OCI-LY1 (cell line): ENCODE results near the gene POLR2C.
A peak's percentile ranks its signal among the peaks of the same experiment; 100 is the strongest.

Source experiments
- H2AFZ ChIP-seq: fragments of 200-600 bp; sonication (generic), shearing (Covaris generic); 2 replicates; pipeline ENCODE4 v1.6.0; 2014; ENCODE audit warnings: antibody characterized with exemption, mild to moderate bottlenecking, low read length
- H3F3A ChIP-seq: fragments of 200-600 bp; sonication (generic), shearing (Covaris generic); 2 replicates; pipeline ENCODE4 v1.6.0; 2014; ENCODE audit warnings: mild to moderate bottlenecking, antibody characterized with exemption, low read length, moderate library complexity; ENCODE audit not compliant: insufficient read depth
- H3K27ac ChIP-seq: fragments of 200-600 bp; sonication (generic); 2 replicates; pipeline ENCODE4 v1.5.1; 2014; ENCODE audit warnings: low read length, mixed run types, mild to moderate bottlenecking, low read depth; ENCODE audit not compliant: poor library complexity, severe bottlenecking
- H3K27me3 ChIP-seq: fragments of 200-600 bp; sonication (generic); 2 replicates; pipeline ENCODE4 v1.6.0; 2014; ENCODE audit warnings: antibody characterized with exemption, mild to moderate bottlenecking, low read length, moderate library complexity; ENCODE audit not compliant: insufficient read depth
- H3K36me3 ChIP-seq: fragments of 200-600 bp; sonication (generic); 2 replicates; pipeline ENCODE4 v1.6.1; 2014; ENCODE audit warnings: mild to moderate bottlenecking, antibody characterized with exemption, low read length, moderate library complexity, mixed read lengths; ENCODE audit not compliant: insufficient read depth
- H3K4me1 ChIP-seq: fragments of 200-600 bp; sonication (generic); 2 replicates; pipeline ENCODE4 v1.5.1; 2014; ENCODE audit warnings: mild to moderate bottlenecking, low read length, moderate library complexity; ENCODE audit not compliant: insufficient read depth, severe bottlenecking
- H3K4me2 ChIP-seq: fragments of 200-600 bp; sonication (generic), shearing (Covaris generic); 2 replicates; pipeline ENCODE4 v1.6.1; 2014; ENCODE audit warnings: low read length
- H3K4me3 ChIP-seq: fragments of 200-600 bp; sonication (generic); 2 replicates; pipeline ENCODE4 v1.5.1; 2014; ENCODE audit warnings: low read length, low read depth, mild to moderate bottlenecking, mixed read lengths; ENCODE audit not compliant: poor library complexity, severe bottlenecking
- H3K79me2 ChIP-seq: fragments of 200-600 bp; shearing (Covaris generic); 2 replicates; pipeline ENCODE4 v1.6.1; 2016; ENCODE audit warnings: mixed run types, low read length, mixed read lengths; ENCODE audit not compliant: insufficient read depth
- H3K9ac ChIP-seq: fragments of 200-600 bp; sonication (generic), shearing (Covaris generic); 2 replicates; pipeline ENCODE4 v1.6.1; 2014; ENCODE audit warnings: mild to moderate bottlenecking, low read length, mixed read lengths
- H3K9me2 ChIP-seq: fragments of 200-600 bp; sonication (generic), shearing (Covaris generic); 2 replicates; pipeline ENCODE4 v1.6.1; 2014; ENCODE audit warnings: low read depth, mild to moderate bottlenecking, low read length, mixed read lengths
- H3K9me3 ChIP-seq: fragments of 200-600 bp; shearing (Covaris generic); 2 replicates; pipeline ENCODE4 v1.6.1; 2014; ENCODE audit warnings: low read length, mixed read lengths
- H4K20me1 ChIP-seq: fragments of 200-600 bp; sonication (generic), shearing (Covaris generic); 2 replicates; pipeline ENCODE4 v1.6.0; 2016; ENCODE audit warnings: mild to moderate bottlenecking, low read length; ENCODE audit not compliant: insufficient read depth
- CTCF ChIP-seq: fragments of 200-600 bp; sonication (generic), shearing (Covaris generic); IDR thresholded peaks from 2 replicates; pipeline ENCODE4 v1.5.1; 2017; ENCODE audit warnings: mild to moderate bottlenecking, antibody characterized with exemption, low read length, moderate library complexity, mixed read lengths
- EZH2 ChIP-seq: fragments of 200-600 bp; sonication (generic), shearing (Covaris generic); IDR thresholded peaks from 2 replicates; pipeline ENCODE4 v1.8.0; 2017; ENCODE audit warnings: borderline replicate concordance, mixed run types, mild to moderate bottlenecking, antibody characterized with exemption, low read length, moderate library complexity, mixed read lengths

Gene POLR2C

DNA sequence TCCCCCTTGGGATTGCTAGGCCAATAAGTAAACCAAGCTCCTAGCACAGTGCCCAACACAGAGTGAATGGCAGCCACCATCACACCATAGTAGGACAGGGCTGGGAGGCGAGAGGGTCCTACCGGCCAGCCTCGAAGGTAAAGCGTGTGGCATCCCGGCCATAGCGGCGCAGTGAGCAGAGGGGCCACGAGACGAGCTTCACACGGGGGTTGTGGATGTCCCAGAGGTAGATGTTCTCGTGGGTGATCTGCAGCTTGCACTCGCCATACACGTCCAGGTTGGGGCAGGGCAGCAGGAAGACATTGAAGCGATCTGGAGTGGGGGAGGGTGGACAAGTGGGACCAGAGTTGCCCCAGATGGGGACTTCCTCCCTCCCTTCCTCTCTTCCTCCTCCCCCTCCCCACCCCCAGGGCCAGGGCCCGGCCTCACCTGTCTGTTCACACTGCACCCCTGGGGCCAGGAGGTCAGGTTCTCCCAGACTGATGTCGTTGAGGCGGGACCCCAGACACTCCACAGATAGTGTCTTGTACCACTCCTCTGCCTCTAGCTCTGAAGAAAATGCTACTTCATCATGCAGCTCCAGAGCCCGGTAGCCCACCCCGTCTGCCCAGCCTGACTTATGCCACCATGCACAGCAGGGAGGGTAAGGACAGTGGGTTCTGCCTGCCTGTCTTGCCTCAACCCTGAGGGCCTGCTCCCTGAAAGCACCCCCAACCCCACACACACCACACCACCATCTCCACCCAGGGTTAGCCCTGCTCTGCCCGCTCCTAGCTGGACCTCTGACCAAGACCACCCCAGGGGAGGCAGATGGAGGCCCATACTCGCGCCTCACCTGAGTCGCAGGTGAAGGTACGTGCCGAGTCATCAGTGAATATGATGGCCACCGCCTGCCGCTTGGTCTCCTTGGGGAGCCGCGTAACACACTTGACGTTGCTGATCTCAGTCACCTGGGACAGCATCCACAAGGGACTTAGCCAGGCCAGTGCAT, 12.5 kb downstream of the POLR2C start:
- peaks cover 24% of the 10 kb centered on the region for H3K36me3 ChIP-seq
- peaks cover 4% of the 10 kb centered on the region for H3K4me1 ChIP-seq
- H2AFZ ChIP-seq, result no peak overlapping the region
- TF ChIP-seq CTCF (no peak), EZH2 (no peak)
- H3F3A ChIP-seq, result no peaks in the 10 kb centered on the region
- no peak overlapping the region for H3K4me3 ChIP-seq
- no peak overlapping the region for H3K27ac ChIP-seq
- no peak overlapping the region for H3K9ac ChIP-seq
- no peaks in the 10 kb centered on the region for H4K20me1 ChIP-seq
- H3K27me3 ChIP-seq, result no peaks in the 10 kb centered on the region
- H3K9me3 ChIP-seq, result no peaks in the 10 kb centered on the region
- H3K79me2 ChIP-seq, result no peaks in the 10 kb centered on the region
- H3K4me2 ChIP-seq, result no peak overlapping the region
- no peaks in the 10 kb centered on the region for H3K9me2 ChIP-seq

GRCh38 chr16:57475711-57476339, 13.3 kb downstream of the POLR2C start:
- Histone ChIP-seq H3K9ac (no peak overlapping the region), H3K36me3 (peaks cover 15% of the 10 kb centered on the region), H3K9me2 (no peaks in the 10 kb centered on the region), H4K20me1 (no peaks in the 10 kb centered on the region), H3F3A (no peaks in the 10 kb centered on the region), H3K4me1 (peaks cover 4% of the 10 kb centered on the region), H2AFZ (no peak overlapping the region), H3K4me2 (no peak overlapping the region), H3K27me3 (no peaks in the 10 kb centered on the region), H3K9me3 (no peaks in the 10 kb centered on the region), H3K4me3 (no peak overlapping the region), H3K79me2 (no peaks in the 10 kb centered on the region), H3K27ac (no peak overlapping the region)
- TF ChIP-seq EZH2 (no peak), CTCF (peak; percentile 85; the same call in 1 of the 2 replicates)

DNA sequence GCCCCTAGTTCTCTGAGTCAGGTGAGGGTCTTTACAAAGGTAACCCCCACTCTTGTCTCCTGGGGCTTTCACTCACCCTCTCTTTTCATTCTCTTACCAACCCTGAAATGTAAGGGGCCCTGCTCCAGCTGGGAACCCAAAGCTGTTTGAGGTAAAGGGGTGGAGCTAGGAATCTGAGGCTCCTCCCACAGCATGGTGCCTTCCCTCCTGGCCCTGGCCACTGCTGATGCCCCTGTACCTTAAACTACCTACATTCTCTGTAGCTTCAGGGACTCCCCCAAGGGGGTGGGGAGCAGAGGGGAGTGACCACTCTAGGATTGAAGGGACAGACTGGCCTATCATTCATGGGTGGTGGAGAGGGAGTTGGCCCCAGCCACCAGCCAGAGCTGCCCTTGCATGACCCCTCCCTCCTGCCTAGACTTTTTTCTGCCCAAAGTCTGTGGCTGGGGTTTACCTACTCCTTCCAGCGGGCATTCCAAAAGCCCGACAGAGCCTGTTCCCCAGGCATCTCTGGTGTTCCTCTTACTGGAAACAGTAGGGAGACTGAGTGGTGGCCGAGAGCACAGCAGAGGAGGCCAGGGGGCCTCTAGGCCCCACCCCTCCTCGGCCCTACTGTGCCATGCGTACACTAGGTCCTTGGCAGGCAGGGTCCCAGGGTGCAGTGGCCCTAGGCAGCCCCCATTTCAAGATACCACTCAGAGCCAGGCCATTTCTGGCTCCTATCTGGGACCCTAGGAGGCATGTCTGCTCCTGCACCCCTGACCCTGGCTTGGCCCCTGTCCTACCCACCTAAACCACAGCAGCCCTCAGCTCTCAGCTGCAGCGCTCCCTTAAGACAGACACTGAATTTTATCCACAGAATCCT, 14.3 kb downstream of the POLR2C start:
- Histone ChIP-seq H3K36me3 (peaks cover 8% of the 10 kb centered on the region; the same call in 1 of the 2 replicates), H3K4me3 (no peak overlapping the region), H4K20me1 (no peaks in the 10 kb centered on the region), H3K9me3 (no peaks in the 10 kb centered on the region), H3K4me2 (no peak overlapping the region), H3K4me1 (peaks cover 4% of the 10 kb centered on the region), H3K27me3 (no peaks in the 10 kb centered on the region), H3K9ac (no peak overlapping the region), H3K79me2 (no peaks in the 10 kb centered on the region), H3F3A (no peaks in the 10 kb centered on the region), H3K27ac (no peak overlapping the region), H2AFZ (no peak overlapping the region), H3K9me2 (no peaks in the 10 kb centered on the region)
- no peak for TF ChIP-seq CTCF
- TF ChIP-seq EZH2, result no peak
